Motor neuron (in vitro differentiated cells): Measurements from ENCODE around the gene ALDH1A3. TPM values are rescaled to one million over a fixed set of nuclear protein-coding genes. Genes with fewer than 3 reads are reported as not detected.
A peak's percentile ranks its signal among the peaks of the same experiment; 100 is the strongest.

Experiments used
- ATAC-seq, 8 experiments: fragments of 200-7000 bp; cut with Tn5 transposase; replicated peaks in 6 of 8; 2 replicates each; pipeline ENCODE4 v1.8.0; 2021; ENCODE audit warnings: mild to moderate bottlenecking in 8 of 8, moderate library complexity in 8 of 8
- H3K27ac ChIP-seq, 2 donors: fragments of 250-450 bp; sonication (Bioruptor Pico); 2 replicates each; pipeline ENCODE4 v1.9.0; 2021; ENCODE audit warnings: antibody characterized with exemption in 2 of 2, mild to moderate bottlenecking in 2 of 2, moderate library complexity in 1 of 2
- H3K4me1 ChIP-seq, 2 donors: fragments of 250-450 bp; sonication (Bioruptor Pico); replicated peaks in 1 of 2; 2 replicates each; pipeline ENCODE4 v1.6.1; 2021; ENCODE audit warnings: antibody characterized with exemption in 2 of 2, mild to moderate bottlenecking in 2 of 2, moderate library complexity in 1 of 2
- H3K4me3 ChIP-seq, 5 donors: fragments of 250-450 bp; sonication (Bioruptor Pico); 2 replicates each; pipeline ENCODE4 v1.9.0; 2021; ENCODE audit warnings: antibody characterized with exemption in 5 of 5, mild to moderate bottlenecking in 5 of 5, moderate library complexity in 4 of 5
- WGBS, 10 experiments: fragments of 450-650 bp; shearing (Covaris generic); methylation state at CpG; one replicate each; pipeline ENCODE4 v1.0.0; 2022; 5-methylcytosine and 5-hydroxymethylcytosine counted together
- in situ Hi-C, 9 experiments: fragments of 400-800 bp; cut with MboI; loops; one replicate each; pipeline ENCODE4 v1.15.0; 2021; ENCODE audit warnings: low sequenced_read_pairs in 9 of 9, low pct_unique_long_range_greater_than_20kb in 2 of 9; ENCODE audit not compliant: unreplicated experiment in 9 of 9
- total RNA-seq, 8 experiments: library from RNA; unstranded; fragments of 300-600 nt; gene quantifications; 2 replicates each; pipeline versions ENCODE4 v1.2.3 to v1.2.4, GENCODE V29; 2022

Gene ALDH1A3
- total RNA-seq, 8 experiments from 2014 or later, result 0.14 to 54.3 (median 2.1) TPM; not detected in 2

GRCh38 chr15:100863075-100863795, 16.4 kb upstream of the ALDH1A3 start:
- in situ Hi-C loops, result no loop called here
- H3K4me3 ChIP-seq, result no peak overlapping the region
- 9 to 100% (median 78%) methylated on average over 1 to 6 of the region's 7 CpGs for WGBS, 10 experiments
- H3K4me1 ChIP-seq, result no peaks in the 10 kb centered on the region
- ATAC-seq, result peak in 1 of 8 experiments; percentile 50
- H3K27ac ChIP-seq, result no peak overlapping the region

GRCh38 chr15:100863796-100864267, 15.8 kb upstream of the ALDH1A3 start:
- 54 to 93% (median 78%) methylated on average over 2 to 14 of the region's 15 CpGs; no CpG with 5 or more reads in 1 of the 10 experiments for whole genome bisulfite sequencing, 10 experiments
- Histone ChIP-seq H3K27ac (no peak overlapping the region), H3K4me1 (no peaks in the 10 kb centered on the region), H3K4me3 (no peak overlapping the region)
- peak in 1 of 8 experiments; percentile 88 for ATAC-seq
- in situ Hi-C loops, result no loop called here

GRCh38 chr15:100866386-100867330, 13.0 kb upstream of the ALDH1A3 start:
- Histone ChIP-seq H3K4me3 (no peak overlapping the region), H3K4me1 (no peaks in the 10 kb centered on the region), H3K27ac (no peak overlapping the region)
- no peak for ATAC-seq
- 85 to 100% (median 94%) methylated on average over 1 to 9 of the region's 12 CpGs; no CpG with 5 or more reads in 2 of the 10 experiments for WGBS, 10 experiments
- in situ Hi-C loops, result no loop called here

GRCh38 chr15:100867433-100867832, 12.2 kb upstream of the ALDH1A3 start:
- 58 to 100% (median 73%) methylated on average over 1 to 3 of the region's 3 CpGs; no CpG with 5 or more reads in 2 of the 10 experiments for WGBS, 10 experiments
- Histone ChIP-seq H3K4me3 (no peak overlapping the region), H3K4me1 (no peaks in the 10 kb centered on the region), H3K27ac (no peak overlapping the region)
- in situ Hi-C loops, result no loop called here
- no peak for ATAC-seq

GRCh38 chr15:100869151-100869999, 10.3 kb upstream of the ALDH1A3 start:
- in situ Hi-C loops, result no loop called here
- H3K27ac ChIP-seq, result no peak overlapping the region
- H3K4me1 ChIP-seq, result no peaks in the 10 kb centered on the region
- WGBS, 10 experiments, result 28 to 100% (median 67%) methylated on average over 1 to 12 of the region's 13 CpGs
- no peak overlapping the region for H3K4me3 ChIP-seq
- no peak for ATAC-seq

GRCh38 chr15:100873029-100873677, 6.5 kb upstream of the ALDH1A3 start:
- 0 to 50% (median 0%) methylated on average over 1 to 2 of the region's 2 CpGs; no CpG with 5 or more reads in 2 of the 10 experiments for WGBS, 10 experiments
- ATAC-seq, result peak in 4 of 8 experiments; percentile 38 to 87 (median 78)
- Histone ChIP-seq H3K27ac (no peak overlapping the region), H3K4me1 (no peaks in the 10 kb centered on the region), H3K4me3 (no peak overlapping the region)
- in situ Hi-C loops, result loop anchor here in 1 of 9 experiments (10.0 kb wide), 1 partner anchor 248 kb away; no protein-coding TSS in a partner anchor

- Histone ChIP-seq H3K4me1 (no peaks in the 10 kb centered on the region), H3K27ac (no peak overlapping the region), H3K4me3 (no peak overlapping the region)
- no peak for ATAC-seq
- 35 to 100% (median 83%) methylated on average over 1 to 2 of the region's 2 CpGs; no CpG with 5 or more reads in 6 of the 10 experiments for WGBS, 10 experiments
- in situ Hi-C loops, result loop anchor here in 5 of 9 experiments (10.0 to 25.0 kb wide), 4 partner anchors 112 to 251 kb away; no protein-coding TSS in a partner anchor
These were observed 4.1 kb upstream of the ALDH1A3 start for GRCh38 chr15:100875495-100875894.

GRCh38 chr15:100875976-100876375, 3.7 kb upstream of the ALDH1A3 start:
- WGBS, 10 experiments, result 60 to 96% (median 75%) methylated on average over 1 to 4 of the region's 7 CpGs; no CpG with 5 or more reads in 2 of the 10 experiments
- in situ Hi-C loops, result loop anchor here in 5 of 9 experiments (10.0 to 25.0 kb wide), 4 partner anchors 111 to 251 kb away; no protein-coding TSS in a partner anchor
- H3K27ac ChIP-seq, result no peak overlapping the region
- no peak for ATAC-seq
- H3K4me3 ChIP-seq, result no peak overlapping the region
- H3K4me1 ChIP-seq, result no peaks in the 10 kb centered on the region

- WGBS, 10 experiments, result 60 to 100% (median 91%) methylated on average over 1 to 4 of the region's 10 CpGs; no CpG with 5 or more reads in 3 of the 10 experiments
- H3K4me3 ChIP-seq, result no peak overlapping the region
- H3K4me1 ChIP-seq, result no peaks in the 10 kb centered on the region
- in situ Hi-C loops, result loop anchor here in 5 of 9 experiments (10.0 to 25.0 kb wide), 4 partner anchors 110 to 253 kb away; no protein-coding TSS in a partner anchor
- no peak for ATAC-seq
- no peak overlapping the region for H3K27ac ChIP-seq
These were observed 2.1 kb upstream of the ALDH1A3 start for GRCh38 chr15:100877551-100877950.

GRCh38 chr15:100878130-100878529, 1.5 kb upstream of the ALDH1A3 start:
- Histone ChIP-seq H3K4me3 (no peak overlapping the region), H3K4me1 (no peaks in the 10 kb centered on the region), H3K27ac (no peak overlapping the region)
- WGBS, 10 experiments, result 40 to 93% (median 85%) methylated on average over 1 to 5 of the region's 11 CpGs; no CpG with 5 or more reads in 7 of the 10 experiments
- no peak for ATAC-seq
- in situ Hi-C loops, result loop anchor here in 5 of 9 experiments (10.0 to 25.0 kb wide), 4 partner anchors 109 to 253 kb away; no protein-coding TSS in a partner anchor

GRCh38 chr15:100878648-100879047, 983 bp upstream of the ALDH1A3 start:
- no peaks in the 10 kb centered on the region for H3K4me1 ChIP-seq
- in situ Hi-C loops, result loop anchor here in 5 of 9 experiments (10.0 to 25.0 kb wide), 4 partner anchors 109 to 254 kb away; no protein-coding TSS in a partner anchor
- no peak for ATAC-seq
- 0 to 100% (median 9%) methylated on average over 1 to 7 of the region's 12 CpGs; no CpG with 5 or more reads in 4 of the 10 experiments for WGBS, 10 experiments
- no peak overlapping the region for H3K27ac ChIP-seq
- peak overlapping the region in 3 of 5 donors; percentile 33 to 37 (median 34) for H3K4me3 ChIP-seq
